Keratinocyte (primary cell): Measurements from ENCODE around the gene BMPR1B. TPM values are rescaled to one million over a fixed set of nuclear protein-coding genes. Genes with fewer than 3 reads are reported as not detected.

ENCODE experiments used
- DNase-seq: peaks from one replicate; pipeline ENCODE4 v3.0.0-alpha.2; 2011; ENCODE audit warnings: low read depth, missing footprints, low spot score
- FAIRE-seq: peaks from 2 replicates; lab custom pipeline; 2011; peaks lifted over from hg19 to GRCh38; lab: Jason Lieb, UNC
- H2AFZ ChIP-seq: 2 replicates; pipeline ENCODE4 v1.6.0; 2012; ENCODE audit warnings: low read length, control low read depth, inconsistent platforms; ENCODE audit not compliant: control insufficient read depth
- H3K27ac ChIP-seq: 2 replicates; pipeline ENCODE4 v1.5.1; 2011; ENCODE audit warnings: low read length; ENCODE audit not compliant: control insufficient read depth, insufficient read depth
- H3K27me3 ChIP-seq: 3 replicates; pipeline ENCODE4 v1.6.0; 2011; ENCODE audit warnings: low read length; ENCODE audit not compliant: control insufficient read depth, insufficient read depth; ENCODE audit errors: extremely low read depth
- H3K36me3 ChIP-seq, 2 experiments: 2 replicates in 1 of 2; 3 replicates in 1 of 2; pipeline ENCODE4 v1.5.1; 2011; ENCODE audit warnings: low read length in 2 of 2, mild to moderate bottlenecking in 1 of 2; ENCODE audit not compliant: control insufficient read depth in 2 of 2, insufficient read depth in 2 of 2; ENCODE audit errors: extremely low read depth in 1 of 2
- H3K4me1 ChIP-seq: 3 replicates; pipeline ENCODE4 v1.5.1; 2011; ENCODE audit warnings: low read length; ENCODE audit not compliant: control insufficient read depth, insufficient read depth; ENCODE audit errors: extremely low read depth
- H3K4me2 ChIP-seq: 3 replicates; pipeline ENCODE4 v1.6.0; 2011; ENCODE audit warnings: low read depth, low read length; ENCODE audit not compliant: control insufficient read depth, insufficient read depth; ENCODE audit errors: extremely low read depth
- H3K4me3 ChIP-seq, 3 experiments: fragments of 200-600 bp in 1 of 3; sonication (generic) in 1 of 3; 2 replicates in 2 of 3; 3 replicates in 1 of 3; pipeline ENCODE4 v1.5.1; 2011 to 2016; ENCODE audit warnings: low read length in 3 of 3, mild to moderate bottlenecking in 3 of 3, control low read depth in 2 of 3, inconsistent platforms in 1 of 3, low read depth in 1 of 3, mixed read lengths in 1 of 3, mixed run types in 1 of 3, moderate library complexity in 1 of 3; ENCODE audit not compliant: control insufficient read depth in 2 of 3, insufficient read depth in 2 of 3; ENCODE audit errors: extremely low read depth in 1 of 3
- H3K79me2 ChIP-seq: 2 replicates; pipeline ENCODE4 v1.6.0; 2012; ENCODE audit warnings: low read length; ENCODE audit not compliant: control insufficient read depth, insufficient read depth
- H3K9ac ChIP-seq: 3 replicates; pipeline ENCODE4 v1.6.0; 2011; ENCODE audit warnings: low read length; ENCODE audit not compliant: control insufficient read depth, insufficient read depth; ENCODE audit errors: extremely low read depth
- H3K9me1 ChIP-seq: 3 replicates; pipeline ENCODE4 v1.6.0; 2011; ENCODE audit warnings: low read length; ENCODE audit not compliant: control insufficient read depth, insufficient read depth; ENCODE audit errors: extremely low read depth
- H3K9me3 ChIP-seq: 2 replicates; pipeline ENCODE4 v1.5.1; 2012; ENCODE audit warnings: low read depth, low read length; ENCODE audit not compliant: control insufficient read depth
- H4K20me1 ChIP-seq: 3 replicates; pipeline ENCODE4 v1.6.0; 2011; ENCODE audit warnings: low read length; ENCODE audit not compliant: control insufficient read depth, insufficient read depth; ENCODE audit errors: extremely low read depth
- EZH2 ChIP-seq: IDR thresholded peaks from one replicate; pipeline ENCODE4 v1.6.1; 2012; ENCODE audit warnings: inconsistent platforms, mild to moderate bottlenecking, low read length, moderate library complexity
- dilution Hi-C: fragments of 300-500 bp; cut with MboI; formaldehyde crosslinking; loops from one replicate; pipeline ENCODE4 v1.7.0; 2020; ENCODE audit warnings: low sequenced_read_pairs; ENCODE audit not compliant: extremely low pct_ligation_motif_present
- polyA plus RNA-seq, 5 experiments: library from polyadenylated mRNA; depleted of rRNA in 3 of 5; stranded (reverse) in 3 of 5; stranded (forward) in 1 of 5; unstranded in 1 of 5; fragments of >200 nt; gene quantifications; 1 replicate in 1 of 5; 2 replicates in 3 of 5; 3 replicates in 1 of 5; pipeline versions ENCODE4 v1.2.1 to v1.2.3, GENCODE V29; 2011 to 2012; ENCODE audit warnings: missing spikeins in 2 of 5, low read depth in 1 of 5, low replicate concordance in 1 of 5
- TF ChIP-seq, protein P1 (sequence below), 3 experiments: IDR thresholded peaks in 1 of 3; conservative IDR thresholded peaks in 1 of 3; optimal IDR thresholded peaks in 1 of 3; 2 replicates in 2 of 3; 3 replicates in 1 of 3; pipeline versions ENCODE3 to v1.5.1; 2011; ENCODE audit warnings: low read length in 3 of 3, mild to moderate bottlenecking in 3 of 3, moderate library complexity in 2 of 3, control low read depth in 1 of 3, inconsistent platforms in 1 of 3; ENCODE audit not compliant: insufficient read depth in 2 of 3; ENCODE audit errors: extremely low read depth in 1 of 3

BMPR1B gene
- polyA plus RNA-seq, 1 donor (not counting 4 experiments of a cell fraction or from before 2014, with no cell fraction given) = 0.89 TPM

DNA sequence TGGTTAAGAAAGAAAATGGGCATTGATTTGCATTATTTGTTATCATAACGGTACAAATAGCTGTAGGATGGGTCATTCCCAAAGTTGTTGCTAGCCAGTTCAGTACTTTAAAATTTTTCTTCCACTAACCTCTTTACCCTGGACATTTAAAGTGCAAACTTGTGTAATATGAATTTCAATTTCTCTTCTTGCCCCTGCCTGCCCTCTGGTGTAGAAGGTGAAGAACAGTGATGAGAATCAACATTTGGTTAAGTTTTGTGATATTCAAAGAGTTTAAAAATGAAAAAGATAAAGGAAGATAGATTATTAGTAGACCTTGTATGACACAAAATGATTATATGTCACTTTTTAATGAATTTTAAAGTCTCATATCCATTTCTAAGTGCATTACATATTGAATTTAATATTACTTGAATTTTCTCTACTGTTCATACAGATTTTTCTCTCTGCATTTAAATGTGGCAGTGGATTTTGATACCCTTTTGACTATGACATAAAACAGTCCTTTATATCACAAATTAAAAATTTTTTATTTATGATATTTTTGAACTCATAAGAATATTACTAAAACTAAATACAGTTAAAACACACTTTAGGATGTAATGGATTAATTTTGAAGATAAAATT lies 337.7 kb downstream of the BMPR1B start:
- dilution Hi-C loops = no loop called here
- DNase-seq = no peak
- no peaks in the 10 kb centered on the region for H3K36me3 ChIP-seq
- no peak overlapping the region for H2AFZ ChIP-seq
- H3K9ac ChIP-seq = no peak overlapping the region
- no peak overlapping the region for H3K4me3 ChIP-seq
- H3K27ac ChIP-seq = no peak overlapping the region
- H3K9me3 ChIP-seq = no peaks in the 10 kb centered on the region
- H3K4me1 ChIP-seq = no peaks in the 10 kb centered on the region
- peak; percentile 41 for FAIRE-seq
- H3K9me1 ChIP-seq = no peaks in the 10 kb centered on the region
- TF ChIP-seq EZH2 = no peak
- TF ChIP-seq, protein P1, sequence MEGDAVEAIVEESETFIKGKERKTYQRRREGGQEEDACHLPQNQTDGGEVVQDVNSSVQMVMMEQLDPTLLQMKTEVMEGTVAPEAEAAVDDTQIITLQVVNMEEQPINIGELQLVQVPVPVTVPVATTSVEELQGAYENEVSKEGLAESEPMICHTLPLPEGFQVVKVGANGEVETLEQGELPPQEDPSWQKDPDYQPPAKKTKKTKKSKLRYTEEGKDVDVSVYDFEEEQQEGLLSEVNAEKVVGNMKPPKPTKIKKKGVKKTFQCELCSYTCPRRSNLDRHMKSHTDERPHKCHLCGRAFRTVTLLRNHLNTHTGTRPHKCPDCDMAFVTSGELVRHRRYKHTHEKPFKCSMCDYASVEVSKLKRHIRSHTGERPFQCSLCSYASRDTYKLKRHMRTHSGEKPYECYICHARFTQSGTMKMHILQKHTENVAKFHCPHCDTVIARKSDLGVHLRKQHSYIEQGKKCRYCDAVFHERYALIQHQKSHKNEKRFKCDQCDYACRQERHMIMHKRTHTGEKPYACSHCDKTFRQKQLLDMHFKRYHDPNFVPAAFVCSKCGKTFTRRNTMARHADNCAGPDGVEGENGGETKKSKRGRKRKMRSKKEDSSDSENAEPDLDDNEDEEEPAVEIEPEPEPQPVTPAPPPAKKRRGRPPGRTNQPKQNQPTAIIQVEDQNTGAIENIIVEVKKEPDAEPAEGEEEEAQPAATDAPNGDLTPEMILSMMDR (optimal IDR thresholded peaks at IDR 0.05 in 1 of 3, IDR thresholded peaks at IDR 0.05 in 1 of 3, conservative IDR thresholded peaks at IDR 0.05 in 1 of 3; ENCODE audit: extremely low read depth in 1 of 3, insufficient read depth in 2 of 3, low read length in 3 of 3) = peak in 2 of 3 experiments; percentile 34 to 58
- H4K20me1 ChIP-seq = no peaks in the 10 kb centered on the region
- no peaks in the 10 kb centered on the region for H3K27me3 ChIP-seq
- H3K4me2 ChIP-seq = no peak overlapping the region
- H3K79me2 ChIP-seq = no peaks in the 10 kb centered on the region

DNA sequence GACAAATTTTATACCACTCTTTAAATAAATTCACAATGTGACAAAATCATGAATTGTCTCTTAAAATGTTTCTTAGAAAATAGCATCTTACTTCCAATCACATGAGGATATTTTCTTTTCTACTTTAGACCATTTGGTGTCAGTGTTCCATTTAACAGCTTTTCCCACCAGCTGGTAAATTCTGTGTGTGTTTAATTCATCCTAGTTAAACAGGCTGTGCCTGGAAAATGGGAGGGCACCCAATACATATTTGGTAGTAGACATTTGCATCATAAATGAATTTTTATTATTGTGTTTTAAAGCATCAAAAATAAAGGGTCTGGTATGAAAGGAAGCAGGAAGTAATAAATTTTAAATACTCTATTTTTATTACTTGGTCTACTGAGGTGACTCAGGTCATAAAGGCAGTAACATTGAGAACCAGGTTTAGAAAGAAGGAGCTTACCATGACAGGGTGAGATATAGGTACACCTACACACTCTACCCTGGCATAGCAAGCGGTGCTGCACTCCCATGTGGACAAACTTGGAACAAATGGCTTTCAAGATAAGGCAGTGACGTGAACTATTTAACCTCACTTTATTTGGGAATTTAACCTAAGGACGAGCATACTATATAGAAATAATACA lies 344.5 kb downstream of the BMPR1B start:
- Histone ChIP-seq H3K27me3 (no peaks in the 10 kb centered on the region), H3K9ac (no peak overlapping the region), H3K36me3 (no peaks in the 10 kb centered on the region), H3K9me1 (no peaks in the 10 kb centered on the region), H3K79me2 (no peaks in the 10 kb centered on the region), H3K9me3 (no peaks in the 10 kb centered on the region), H2AFZ (no peak overlapping the region), H4K20me1 (no peaks in the 10 kb centered on the region), H3K4me1 (no peaks in the 10 kb centered on the region), H3K4me3 (no peak overlapping the region), H3K4me2 (no peak overlapping the region), H3K27ac (no peak overlapping the region)
- TF ChIP-seq, protein P1 (optimal IDR thresholded peaks at IDR 0.05 in 1 of 3, IDR thresholded peaks at IDR 0.05 in 1 of 3, conservative IDR thresholded peaks at IDR 0.05 in 1 of 3; ENCODE audit: extremely low read depth in 1 of 3, insufficient read depth in 2 of 3, low read length in 3 of 3) = peak in 1 of 3 experiments; percentile 29
- TF ChIP-seq EZH2 = no peak
- DNase-seq = no peak
- dilution Hi-C loops = loop anchor here (25.0 kb wide), 1 partner anchor 340 kb away; the partner anchor contains the start of gene BMPR1B
- FAIRE-seq = no peak
